ENCODE data around the gene CEP162.

GRCh38 chr6:84172574-84172973 lies 54.9 kb downstream of the CEP162 start:
- TF ChIP-seq, protein P1, sequence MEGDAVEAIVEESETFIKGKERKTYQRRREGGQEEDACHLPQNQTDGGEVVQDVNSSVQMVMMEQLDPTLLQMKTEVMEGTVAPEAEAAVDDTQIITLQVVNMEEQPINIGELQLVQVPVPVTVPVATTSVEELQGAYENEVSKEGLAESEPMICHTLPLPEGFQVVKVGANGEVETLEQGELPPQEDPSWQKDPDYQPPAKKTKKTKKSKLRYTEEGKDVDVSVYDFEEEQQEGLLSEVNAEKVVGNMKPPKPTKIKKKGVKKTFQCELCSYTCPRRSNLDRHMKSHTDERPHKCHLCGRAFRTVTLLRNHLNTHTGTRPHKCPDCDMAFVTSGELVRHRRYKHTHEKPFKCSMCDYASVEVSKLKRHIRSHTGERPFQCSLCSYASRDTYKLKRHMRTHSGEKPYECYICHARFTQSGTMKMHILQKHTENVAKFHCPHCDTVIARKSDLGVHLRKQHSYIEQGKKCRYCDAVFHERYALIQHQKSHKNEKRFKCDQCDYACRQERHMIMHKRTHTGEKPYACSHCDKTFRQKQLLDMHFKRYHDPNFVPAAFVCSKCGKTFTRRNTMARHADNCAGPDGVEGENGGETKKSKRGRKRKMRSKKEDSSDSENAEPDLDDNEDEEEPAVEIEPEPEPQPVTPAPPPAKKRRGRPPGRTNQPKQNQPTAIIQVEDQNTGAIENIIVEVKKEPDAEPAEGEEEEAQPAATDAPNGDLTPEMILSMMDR (IDR thresholded peaks at IDR 0.05), result no peak
- TF ChIP-seq POLR2A (IDR thresholded peaks at IDR 0.05), result no peak
